GM23248 (cell line): Measurements from ENCODE around the gene TUFM. TPM values are rescaled to one million over a fixed set of nuclear protein-coding genes. Genes with fewer than 3 reads are reported as not detected.

Experiments used
- DNase-seq: peaks from one replicate; pipeline ENCODE4 v3.0.0-alpha.2; 2015
- H2AFZ ChIP-seq: fragments of 200-600 bp; sonication (generic); 2 replicates; pipeline ENCODE4 v1.6.1; 2016; ENCODE audit warnings: antibody characterized with exemption
- H3F3A ChIP-seq: fragments of 200-600 bp; sonication (generic); 2 replicates; pipeline ENCODE4 v1.6.1; 2016; ENCODE audit warnings: mild to moderate bottlenecking, antibody characterized with exemption, mixed run types; ENCODE audit not compliant: insufficient read depth
- H3K27ac ChIP-seq: fragments of 200-600 bp; sonication (generic); 2 replicates; pipeline ENCODE4 v1.5.1; 2016; ENCODE audit warnings: mild to moderate bottlenecking
- H3K27me3 ChIP-seq: fragments of 200-600 bp; sonication (generic); replicated peaks from 2 replicates; pipeline ENCODE4 v1.6.1; 2016; ENCODE audit warnings: mild to moderate bottlenecking; ENCODE audit not compliant: insufficient read depth
- H3K36me3 ChIP-seq: fragments of 200-600 bp; sonication (generic); 2 replicates; pipeline ENCODE4 v1.6.1; 2016; ENCODE audit warnings: low read depth, mild to moderate bottlenecking
- H3K4me1 ChIP-seq: fragments of 200-600 bp; sonication (generic); 2 replicates; pipeline ENCODE4 v1.6.1; 2016; ENCODE audit warnings: mild to moderate bottlenecking; ENCODE audit not compliant: insufficient read depth
- H3K4me2 ChIP-seq: fragments of 200-600 bp; sonication (generic); one replicate; pipeline ENCODE4 v1.6.1; 2016; ENCODE audit warnings: mild to moderate bottlenecking; ENCODE audit not compliant: unreplicated experiment
- H3K4me3 ChIP-seq: fragments of 200-600 bp; sonication (generic); 2 replicates; pipeline ENCODE4 v1.5.1; 2016; ENCODE audit warnings: mild to moderate bottlenecking
- H3K79me2 ChIP-seq: fragments of 200-600 bp; sonication (generic); 2 replicates; pipeline ENCODE4 v1.6.1; 2016; ENCODE audit warnings: mild to moderate bottlenecking; ENCODE audit not compliant: insufficient read depth
- H3K9ac ChIP-seq: fragments of 200-600 bp; sonication (generic); 2 replicates; pipeline ENCODE4 v1.6.1; 2016; ENCODE audit warnings: mild to moderate bottlenecking
- H3K9me2 ChIP-seq: fragments of 200-600 bp; sonication (generic); 2 replicates; pipeline ENCODE4 v1.6.1; 2016; ENCODE audit warnings: mixed run types, mild to moderate bottlenecking, moderate library complexity; ENCODE audit not compliant: insufficient read depth
- H3K9me3 ChIP-seq: fragments of 200-600 bp; sonication (generic); one replicate; pipeline ENCODE4 v1.6.1; 2017; ENCODE audit warnings: low read depth
- H4K20me1 ChIP-seq: fragments of 200-600 bp; sonication (generic); 2 replicates; pipeline ENCODE4 v1.6.0; 2016; ENCODE audit not compliant: insufficient read depth
- EZH2 ChIP-seq: fragments of 200-600 bp; sonication (generic); IDR thresholded peaks from 2 replicates; pipeline ENCODE4 v1.6.1; 2018; ENCODE audit warnings: antibody characterized with exemption, mild to moderate bottlenecking; ENCODE audit not compliant: insufficient read depth, poor library complexity, severe bottlenecking
- EZH2phosphoT487 ChIP-seq: fragments of 200-600 bp; sonication (generic); IDR thresholded peaks from 2 replicates; pipeline ENCODE4 v1.6.1; 2018; ENCODE audit warnings: antibody characterized with exemption, moderate library complexity, mild to moderate bottlenecking, low read depth; ENCODE audit not compliant: insufficient read depth
- WGBS, 2 experiments: methylation state at CpG; one replicate each; pipeline ENCODE4 v1.1.6; 2015 to 2017; ENCODE audit warnings: low lambda C conversion rate in 2 of 2, low coverage in 1 of 2; ENCODE audit errors: missing lambda C conversion rate in 2 of 2; 5-methylcytosine and 5-hydroxymethylcytosine counted together
- in situ Hi-C: fragments of 300-500 bp; cut with MboI; formaldehyde crosslinking; loops from 2 replicates; pipeline ENCODE4 v1.15.0; 2020
- polyA plus RNA-seq: library from polyadenylated mRNA; unstranded; fragments of >200 nt; fragmentation: Nextera tagmentation; extraction: Ambion mirVana; gene quantifications from 2 replicates; pipeline ENCODE4 v1.2.1, GENCODE V29; 2016
- total RNA-seq: library from RNA; depleted of rRNA; stranded (reverse); fragments of >200 nt; shearing (Covaris generic); gene quantifications from 2 replicates; pipeline ENCODE4 v1.2.3, GENCODE V29; 2014

The TUFM gene
- total and polyA plus RNA-seq, 2 experiments from 2014 or later = 95.2 to 141 TPM

GRCh38 chr16:28865722-28866453, 19.7 kb upstream of the TUFM start:
- Histone ChIP-seq H3F3A (no peaks in the 10 kb centered on the region), H3K4me1 (0 out of 2 replicates have a peak, but pooled peaks cover 16% of the 10 kb centered on the region), H2AFZ (no peak overlapping the region), H3K27me3 (no peaks in the 10 kb centered on the region), H3K4me2 (no peak overlapping the region), H4K20me1 (no peaks in the 10 kb centered on the region), H3K9me3 (no peaks in the 10 kb centered on the region), H3K36me3 (peaks cover 13% of the 10 kb centered on the region; the same call in 1 of the 2 replicates), H3K9ac (no peak overlapping the region), H3K27ac (no peak overlapping the region), H3K9me2 (no peaks in the 10 kb centered on the region), H3K4me3 (no peak overlapping the region), H3K79me2 (peaks cover 54% of the 10 kb centered on the region)
- WGBS, 2 experiments = 79 to 82% methylated on average over 16 to 32 of the region's 32 CpGs
- no peak for TF ChIP-seq EZH2
- in situ Hi-C loops = no loop called here
- no peak for DNase-seq

DNA sequence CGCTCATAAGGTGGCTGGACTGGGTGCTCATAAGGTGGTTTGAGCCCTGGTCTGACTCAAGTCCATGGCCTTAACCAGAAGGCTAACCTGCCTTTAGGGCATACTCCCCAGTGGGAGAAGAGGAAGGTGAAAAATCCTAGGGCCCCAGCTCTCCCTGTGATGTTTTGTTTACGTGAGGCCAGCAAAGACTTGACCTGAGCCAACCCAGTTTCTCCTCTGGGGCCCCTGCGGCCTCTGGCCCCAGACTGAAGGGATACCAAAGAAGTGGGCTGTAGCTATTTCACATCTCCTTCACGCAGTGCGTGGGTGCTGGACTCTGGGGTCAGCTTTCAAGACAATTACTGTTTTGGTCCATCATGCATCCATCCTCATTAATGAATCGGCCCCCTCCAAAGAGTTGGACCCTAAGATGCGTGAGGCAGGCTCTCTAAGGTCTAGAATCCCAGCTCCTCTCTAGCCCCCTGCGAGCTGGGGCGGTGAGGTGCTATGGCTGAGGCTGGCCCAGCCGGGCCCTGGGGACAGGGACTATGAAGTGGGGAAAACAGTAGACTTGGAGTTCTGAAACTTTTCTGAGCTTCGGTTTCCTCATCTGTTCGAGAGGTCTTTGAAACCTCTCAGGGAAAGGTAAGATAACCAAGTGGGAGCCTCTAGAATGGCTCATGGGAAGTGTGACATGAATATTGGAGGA, 19.0 kb upstream of the TUFM start:
- H4K20me1 ChIP-seq = no peaks in the 10 kb centered on the region
- H3K36me3 ChIP-seq = peaks cover 13% of the 10 kb centered on the region; the same call in 1 of the 2 replicates
- no peak for DNase-seq
- H3K27me3 ChIP-seq = no peaks in the 10 kb centered on the region
- H2AFZ ChIP-seq = no peak overlapping the region
- H3K4me1 ChIP-seq = 0 out of 2 replicates have a peak, but pooled peaks cover 16% of the 10 kb centered on the region
- H3K9ac ChIP-seq = peak overlapping the region; percentile 91
- H3K4me2 ChIP-seq = peak overlapping the region; percentile 86
- in situ Hi-C loops = no loop called here
- peak overlapping the region; percentile 90 for H3K4me3 ChIP-seq
- peak overlapping the region; percentile 86 for H3K27ac ChIP-seq
- no peak for TF ChIP-seq EZH2phosphoT487
- no peaks in the 10 kb centered on the region for H3K9me3 ChIP-seq
- WGBS, 2 experiments = 85 to 86% methylated on average over 12 of the region's 12 CpGs
- peaks cover 54% of the 10 kb centered on the region for H3K79me2 ChIP-seq
- H3F3A ChIP-seq = no peaks in the 10 kb centered on the region
- H3K9me2 ChIP-seq = no peaks in the 10 kb centered on the region

DNA sequence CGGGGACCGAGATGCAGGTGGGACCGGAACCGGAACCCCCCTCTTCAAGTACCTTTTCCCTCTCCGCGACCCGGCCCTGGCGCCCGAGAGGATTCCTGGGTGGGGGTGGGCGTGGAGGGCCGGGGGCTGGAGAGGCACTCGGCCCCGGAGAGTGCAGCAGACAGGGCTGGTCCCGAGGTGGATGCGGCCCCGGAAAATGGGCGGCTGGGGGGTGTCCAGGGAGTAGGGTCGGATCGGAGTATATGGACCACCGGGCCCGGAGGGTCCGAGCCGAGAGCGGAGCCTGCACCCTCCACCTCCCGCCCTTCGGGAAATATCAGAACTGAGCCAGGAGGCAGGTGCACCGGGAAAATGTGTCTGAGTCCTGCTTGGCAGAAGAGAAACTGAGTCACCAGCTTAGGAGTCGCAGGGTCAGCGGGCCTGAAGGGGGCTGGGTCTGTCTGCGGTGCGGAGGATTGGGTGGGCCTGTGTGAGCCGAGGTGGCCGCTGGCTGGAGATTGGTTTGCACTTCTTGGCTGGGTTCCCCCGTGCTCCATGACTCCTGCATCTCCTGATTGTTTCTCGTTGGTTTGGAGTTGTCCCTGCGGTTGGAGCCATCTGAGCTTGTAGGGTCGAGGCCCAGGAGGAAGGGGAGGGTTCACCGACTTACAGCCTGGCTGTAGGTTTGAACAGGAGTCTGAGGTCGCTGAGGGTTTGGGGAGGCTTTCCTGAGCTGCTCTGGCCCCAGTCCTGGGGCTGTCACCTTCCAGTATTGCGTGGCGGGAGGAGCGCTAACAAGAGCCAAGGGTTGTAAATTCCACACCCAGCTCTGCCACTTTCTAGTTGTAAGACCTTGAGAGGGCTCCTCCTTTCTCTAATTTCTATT, 18.0 kb upstream of the TUFM start:
- Histone ChIP-seq H3K4me3 (peak overlapping the region; percentile 90), H3K9ac (peak overlapping the region; percentile 91), H3K4me2 (peak overlapping the region; percentile 86), H2AFZ (peak overlapping the region; percentile 93), H3K9me2 (no peaks in the 10 kb centered on the region), H3K4me1 (0 out of 2 replicates have a peak, but pooled peaks cover 16% of the 10 kb centered on the region), H3K9me3 (no peaks in the 10 kb centered on the region), H3K36me3 (peaks cover 8% of the 10 kb centered on the region; the same call in 1 of the 2 replicates), H3K79me2 (peaks cover 55% of the 10 kb centered on the region), H3K27ac (peak overlapping the region; percentile 86), H3K27me3 (no peaks in the 10 kb centered on the region), H4K20me1 (no peaks in the 10 kb centered on the region), H3F3A (peaks cover 4% of the 10 kb centered on the region; the same call in 1 of the 2 replicates)
- 3% methylated on average over 28 to 42 of the region's 42 CpGs for WGBS, 2 experiments
- in situ Hi-C loops = no loop called here
- TF ChIP-seq EZH2 (no peak), EZH2phosphoT487 (no peak)
- DNase-seq = peak; percentile 83

DNA sequence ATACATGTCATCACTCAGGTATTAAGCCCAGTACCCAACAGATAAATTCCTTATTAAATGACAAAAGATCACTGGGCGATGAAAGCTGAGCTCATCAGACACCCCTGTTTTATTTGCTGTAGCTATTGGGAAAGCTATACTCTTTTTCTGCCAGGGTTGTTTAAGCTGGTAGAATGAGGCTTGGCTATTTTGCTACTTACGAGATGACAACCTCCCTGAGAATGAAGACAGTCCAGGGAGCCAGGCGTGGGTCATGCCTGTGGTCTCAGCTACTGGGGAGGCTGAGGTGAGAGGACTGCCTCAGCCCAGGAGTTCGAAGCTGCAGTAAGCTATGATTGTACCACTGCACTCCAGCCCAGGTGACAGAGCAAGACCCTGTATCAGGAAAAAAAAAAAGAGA, 13.2 kb upstream of the TUFM start:
- Histone ChIP-seq H3K36me3 (no peaks in the 10 kb centered on the region), H3K9me3 (no peaks in the 10 kb centered on the region), H3K79me2 (peaks cover 33% of the 10 kb centered on the region), H3K27me3 (no peaks in the 10 kb centered on the region), H2AFZ (no peak overlapping the region), H3K27ac (peak overlapping the region; percentile 55), H3F3A (peaks cover 4% of the 10 kb centered on the region; the same call in 1 of the 2 replicates), H3K9me2 (no peaks in the 10 kb centered on the region), H3K4me2 (no peak overlapping the region), H3K9ac (no peak overlapping the region), H3K4me1 (peaks cover 6% of the 10 kb centered on the region; the same call in 1 of the 2 replicates), H3K4me3 (no peak overlapping the region), H4K20me1 (no peaks in the 10 kb centered on the region)
- WGBS, 2 experiments = 68 to 71% methylated on average over 4 of the region's 4 CpGs
- in situ Hi-C loops = no loop called here
- TF ChIP-seq EZH2 = no peak
- peak; percentile 36 for DNase-seq
